Measurements from ENCODE around the gene IGF2BP2. TPM values are rescaled to one million over a fixed set of nuclear protein-coding genes. Genes with fewer than 3 reads are reported as not detected.
"Not testable (repeated sequence)": the region's sequence is repeated elsewhere in the genome, so short reads cannot be mapped to it uniquely, and the experiment has no call there.

The IGF2BP2 gene
- total RNA-seq, 1 experiment from 2014 or later = 50.6 TPM

GRCh38 chr3:185778821-185779220 lies 46.0 kb downstream of the IGF2BP2 start:
- Histone ChIP-seq H3K27me3 (no peaks in the 10 kb centered on the region), H3K4me1 (peaks cover 26% of the 10 kb centered on the region), H3K36me3 (no peaks in the 10 kb centered on the region), H3K4me3 (no peak overlapping the region), H3K27ac (0 out of 2 replicates have a peak overlapping the region, but pooled peaks have one; percentile 19), H3K9me3 (replicated peaks) (no peaks in the 10 kb centered on the region)
- no peak for DNase-seq

GRCh38 chr3:185778094-185778493 lies 46.7 kb downstream of the IGF2BP2 start:
- Histone ChIP-seq H3K27me3 (no peaks in the 10 kb centered on the region), H3K4me1 (peaks cover 26% of the 10 kb centered on the region), H3K36me3 (no peaks in the 10 kb centered on the region), H3K9me3 (replicated peaks) (no peaks in the 10 kb centered on the region), H3K4me3 (no peak overlapping the region), H3K27ac (0 out of 2 replicates have a peak overlapping the region, but pooled peaks have one; percentile 19)
- DNase-seq = peak; percentile 32 to 53

GRCh38 chr3:185770109-185770508 lies 54.7 kb downstream of the IGF2BP2 start:
- peaks cover 2% of the 10 kb centered on the region; the same call in 1 of the 2 replicates for H3K36me3 ChIP-seq

GRCh38 chr3:185768578-185768982 lies 56.3 kb downstream of the IGF2BP2 start:
- not testable (repeated sequence) for H3K4me3 ChIP-seq; H3K27me3 ChIP-seq; H3K27ac ChIP-seq; H3K36me3 ChIP-seq; H3K9me3 ChIP-seq (replicated peaks)
- DNase-seq = peak; percentile 43 to 73
- peaks cover 12% of the 10 kb centered on the region; the same call in 1 of the 2 replicates for H3K4me1 ChIP-seq

More at GRCh38 chr3:185770109-185770508, 54.7 kb downstream of the IGF2BP2 start:
- Histone ChIP-seq H3K27ac (no peak overlapping the region), H3K4me3 (no peak overlapping the region), H3K4me1 (peaks cover 4% of the 10 kb centered on the region; the same call in 1 of the 2 replicates), H3K27me3 (no peaks in the 10 kb centered on the region), H3K9me3 (replicated peaks) (no peaks in the 10 kb centered on the region)
- DNase-seq = no peak

GRCh38 chr3:185767002-185767688 lies 57.7 kb downstream of the IGF2BP2 start:
- Histone ChIP-seq H3K4me1 (peaks cover 14% of the 10 kb centered on the region), H3K4me3 (no peak overlapping the region), H3K27me3 (no peaks in the 10 kb centered on the region), H3K27ac (no peak overlapping the region), H3K36me3 (peaks cover 2% of the 10 kb centered on the region; the same call in 1 of the 2 replicates), H3K9me3 (replicated peaks) (no peaks in the 10 kb centered on the region)
- no peak for DNase-seq

- peaks cover 2% of the 10 kb centered on the region; the same call in 1 of the 2 replicates for H3K36me3 ChIP-seq
- no peak overlapping the region for H3K27ac ChIP-seq
- H3K27me3 ChIP-seq = no peaks in the 10 kb centered on the region
- no peak for DNase-seq
- no peaks in the 10 kb centered on the region for H3K9me3 ChIP-seq (replicated peaks)
- H3K4me3 ChIP-seq = no peak overlapping the region
- peaks cover 16% of the 10 kb centered on the region for H3K4me1 ChIP-seq
Observed at GRCh38 chr3:185766329-185767001, 58.4 kb downstream of the IGF2BP2 start.

- Histone ChIP-seq H3K4me1 (peaks cover 26% of the 10 kb centered on the region), H3K27me3 (no peaks in the 10 kb centered on the region), H3K4me3 (no peak overlapping the region), H3K9me3 (replicated peaks) (no peaks in the 10 kb centered on the region), H3K27ac (no peak overlapping the region), H3K36me3 (peaks cover 2% of the 10 kb centered on the region; the same call in 1 of the 2 replicates)
- DNase-seq = no peak
Observed at GRCh38 chr3:185764980-185765370, 59.9 kb downstream of the IGF2BP2 start.

- Histone ChIP-seq H3K4me1 (peaks cover 32% of the 10 kb centered on the region), H3K27me3 (no peaks in the 10 kb centered on the region), H3K9me3 (replicated peaks) (no peaks in the 10 kb centered on the region), H3K4me3 (no peak overlapping the region), H3K27ac (no peak overlapping the region), H3K36me3 (peaks cover 2% of the 10 kb centered on the region; the same call in 1 of the 2 replicates)
- DNase-seq = peak; percentile 20 to 34
Observed at GRCh38 chr3:185764163-185764979, 60.5 kb downstream of the IGF2BP2 start.

GRCh38 chr3:185763347-185764005 lies 61.4 kb downstream of the IGF2BP2 start:
- peaks cover 39% of the 10 kb centered on the region for H3K4me1 ChIP-seq
- DNase-seq = no peak
- H3K27me3 ChIP-seq = no peaks in the 10 kb centered on the region
- peaks cover 2% of the 10 kb centered on the region; the same call in 1 of the 2 replicates for H3K36me3 ChIP-seq
- no peak overlapping the region for H3K27ac ChIP-seq
- H3K4me3 ChIP-seq = no peak overlapping the region
- H3K9me3 ChIP-seq (replicated peaks) = no peaks in the 10 kb centered on the region

GRCh38 chr3:185760550-185760949 lies 64.3 kb downstream of the IGF2BP2 start:
- peak overlapping the region; percentile 71 for H3K27ac ChIP-seq
- H3K36me3 ChIP-seq = 0 out of 2 replicates have a peak, but pooled peaks cover 8% of the 10 kb centered on the region
- H3K4me1 ChIP-seq = peaks cover 39% of the 10 kb centered on the region
- H3K27me3 ChIP-seq = no peaks in the 10 kb centered on the region
- H3K4me3 ChIP-seq = peak overlapping the region; percentile 39
- no peaks in the 10 kb centered on the region for H3K9me3 ChIP-seq (replicated peaks)
- DNase-seq = peak; percentile 51 to 72

GRCh38 chr3:185760088-185760487 lies 64.8 kb downstream of the IGF2BP2 start:
- DNase-seq = no peak
- Histone ChIP-seq H3K27ac (peak overlapping the region; percentile 71), H3K4me3 (peak overlapping the region; percentile 39), H3K4me1 (peaks cover 39% of the 10 kb centered on the region), H3K27me3 (no peaks in the 10 kb centered on the region), H3K36me3 (0 out of 2 replicates have a peak, but pooled peaks cover 8% of the 10 kb centered on the region), H3K9me3 (replicated peaks) (no peaks in the 10 kb centered on the region)

- peak in 1 of 2 experiments; percentile 28 for DNase-seq
- Histone ChIP-seq H3K27ac (peak overlapping the region; percentile 71; the same call in 1 of the 2 replicates), H3K9me3 (replicated peaks) (no peaks in the 10 kb centered on the region), H3K36me3 (0 out of 2 replicates have a peak, but pooled peaks cover 8% of the 10 kb centered on the region), H3K27me3 (no peaks in the 10 kb centered on the region), H3K4me1 (peaks cover 36% of the 10 kb centered on the region), H3K4me3 (no peak overlapping the region)
Observed at GRCh38 chr3:185759512-185759911, 65.3 kb downstream of the IGF2BP2 start.

- H3K27ac ChIP-seq = peak overlapping the region; percentile 71; the same call in 1 of the 2 replicates
- H3K27me3 ChIP-seq = no peaks in the 10 kb centered on the region
- H3K9me3 ChIP-seq (replicated peaks) = no peaks in the 10 kb centered on the region
- no peak for DNase-seq
- 0 out of 2 replicates have a peak, but pooled peaks cover 8% of the 10 kb centered on the region for H3K36me3 ChIP-seq
- H3K4me3 ChIP-seq = no peak overlapping the region
- peaks cover 30% of the 10 kb centered on the region for H3K4me1 ChIP-seq
Observed at GRCh38 chr3:185758912-185759311, 65.9 kb downstream of the IGF2BP2 start.

GRCh38 chr3:185757176-185757575 lies 67.7 kb downstream of the IGF2BP2 start:
- H3K4me3 ChIP-seq = no peak overlapping the region
- 0 out of 2 replicates have a peak, but pooled peaks cover 8% of the 10 kb centered on the region for H3K36me3 ChIP-seq
- H3K27me3 ChIP-seq = no peaks in the 10 kb centered on the region
- H3K9me3 ChIP-seq (replicated peaks) = no peaks in the 10 kb centered on the region
- peaks cover 25% of the 10 kb centered on the region for H3K4me1 ChIP-seq
- H3K27ac ChIP-seq = no peak overlapping the region
- no peak for DNase-seq

Data from SJCRH30 (cell line).